Heart left ventricle (tissue), 13 donors: Measurements from ENCODE around the gene CCM2.

ENCODE experiments used
- POLR2A ChIP-seq, 2 donors: fragments of 450-650 bp; IDR thresholded peaks; one replicate each; pipeline ENCODE4 v1.6.1; 2017; ENCODE audit warnings: antibody characterized with exemption in 2 of 2, mild to moderate bottlenecking in 2 of 2, moderate library complexity in 2 of 2
- TF ChIP-seq, protein P1 (sequence below), 12 donors: fragments of 200-600 bp; sonication (generic) in 4 of 12; IDR thresholded peaks; one replicate each; pipeline versions ENCODE4 v1.5.0 to v1.8.0; 2018 to 2022; ENCODE audit warnings: antibody characterized with exemption in 12 of 12, mild to moderate bottlenecking in 5 of 12
- donor health status: ischemic (EF 13 %, LVEDD 7.1; RV severe dilation, severe dysfunction).
- donor health status: DM: no; HTN: yes; CAD: no.
- donor health status: DM: no; HTN: no; CAD: no.
- donor health status: ischemic (EF 25% LVEDD 6.9; RV normal size, moderate dysfunction).
- donor health status: ischemic (EF 25% LVEDD 5.7; RV mildly dilated, moderate dysfunction).
- donor health status: ischemic (EF 35%, LVEDD 5.7; RV mildly dilated, moderate dysfunction).
- donor health status: nonischemic (EF 11% LVEDD 7.7; RV severe dilation, severe dysfunction).
- donor health status: DM: yes; HTN: yes; CAD: no.
- donor health status: PGD.
- donor health status: ischemic (EF 29% LVEDD 5.4; RV normal size, mild dysfunction).
- donor health status: nonischemic (EF 23%, LVEDD 6.1; RV moderate dilation, normal function).

DNA sequence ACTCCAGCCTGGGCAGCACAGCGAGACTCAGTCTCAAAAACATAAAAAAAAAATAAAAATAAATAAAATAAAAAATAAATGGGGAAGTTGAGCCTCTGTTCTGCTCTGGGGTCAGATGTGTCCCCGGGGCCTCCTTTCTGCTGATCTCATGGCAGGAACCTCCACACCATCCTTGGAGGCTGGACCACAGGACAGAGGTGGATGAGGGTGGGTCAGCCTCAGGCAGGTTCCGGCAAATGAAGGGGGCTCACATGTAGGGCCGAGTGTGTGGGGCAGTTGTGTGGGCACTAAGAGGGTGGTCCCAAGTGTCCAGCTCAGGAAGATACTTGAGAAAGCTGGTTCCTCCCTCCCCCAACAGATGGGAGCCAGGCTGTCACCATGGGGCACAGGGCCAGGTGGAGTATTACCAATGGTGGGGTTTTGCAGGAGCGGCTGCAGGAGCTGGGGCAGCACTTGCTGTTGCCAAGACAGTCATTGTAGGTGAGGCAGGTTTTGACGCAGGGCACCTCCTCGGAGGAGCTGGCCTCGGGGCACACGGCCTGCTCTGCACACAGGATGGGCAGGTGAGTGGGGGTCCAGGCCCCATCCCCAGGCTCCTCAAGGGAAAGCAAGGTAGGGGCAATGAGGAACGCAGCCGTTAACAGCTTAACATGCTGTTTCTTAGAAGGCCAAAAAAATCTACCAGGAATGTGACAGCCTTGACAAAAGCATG is 125.3 kb downstream of the CCM2 start:
- TF ChIP-seq POLR2A (IDR thresholded peaks at IDR 0.05): no peak
- TF ChIP-seq, protein P1, sequence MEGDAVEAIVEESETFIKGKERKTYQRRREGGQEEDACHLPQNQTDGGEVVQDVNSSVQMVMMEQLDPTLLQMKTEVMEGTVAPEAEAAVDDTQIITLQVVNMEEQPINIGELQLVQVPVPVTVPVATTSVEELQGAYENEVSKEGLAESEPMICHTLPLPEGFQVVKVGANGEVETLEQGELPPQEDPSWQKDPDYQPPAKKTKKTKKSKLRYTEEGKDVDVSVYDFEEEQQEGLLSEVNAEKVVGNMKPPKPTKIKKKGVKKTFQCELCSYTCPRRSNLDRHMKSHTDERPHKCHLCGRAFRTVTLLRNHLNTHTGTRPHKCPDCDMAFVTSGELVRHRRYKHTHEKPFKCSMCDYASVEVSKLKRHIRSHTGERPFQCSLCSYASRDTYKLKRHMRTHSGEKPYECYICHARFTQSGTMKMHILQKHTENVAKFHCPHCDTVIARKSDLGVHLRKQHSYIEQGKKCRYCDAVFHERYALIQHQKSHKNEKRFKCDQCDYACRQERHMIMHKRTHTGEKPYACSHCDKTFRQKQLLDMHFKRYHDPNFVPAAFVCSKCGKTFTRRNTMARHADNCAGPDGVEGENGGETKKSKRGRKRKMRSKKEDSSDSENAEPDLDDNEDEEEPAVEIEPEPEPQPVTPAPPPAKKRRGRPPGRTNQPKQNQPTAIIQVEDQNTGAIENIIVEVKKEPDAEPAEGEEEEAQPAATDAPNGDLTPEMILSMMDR (IDR thresholded peaks at IDR 0.05): no peak
